ENCODE data around the gene RAB39A. TPM values are rescaled to one million over a fixed set of nuclear protein-coding genes. Genes with fewer than 3 reads are reported as not detected.

RAB39A gene
- total and polyA plus RNA-seq, 9 of the 15 experiments (the other 6 are each of a cell fraction or from before 2014, with no cell fraction given): not detected

DNA sequence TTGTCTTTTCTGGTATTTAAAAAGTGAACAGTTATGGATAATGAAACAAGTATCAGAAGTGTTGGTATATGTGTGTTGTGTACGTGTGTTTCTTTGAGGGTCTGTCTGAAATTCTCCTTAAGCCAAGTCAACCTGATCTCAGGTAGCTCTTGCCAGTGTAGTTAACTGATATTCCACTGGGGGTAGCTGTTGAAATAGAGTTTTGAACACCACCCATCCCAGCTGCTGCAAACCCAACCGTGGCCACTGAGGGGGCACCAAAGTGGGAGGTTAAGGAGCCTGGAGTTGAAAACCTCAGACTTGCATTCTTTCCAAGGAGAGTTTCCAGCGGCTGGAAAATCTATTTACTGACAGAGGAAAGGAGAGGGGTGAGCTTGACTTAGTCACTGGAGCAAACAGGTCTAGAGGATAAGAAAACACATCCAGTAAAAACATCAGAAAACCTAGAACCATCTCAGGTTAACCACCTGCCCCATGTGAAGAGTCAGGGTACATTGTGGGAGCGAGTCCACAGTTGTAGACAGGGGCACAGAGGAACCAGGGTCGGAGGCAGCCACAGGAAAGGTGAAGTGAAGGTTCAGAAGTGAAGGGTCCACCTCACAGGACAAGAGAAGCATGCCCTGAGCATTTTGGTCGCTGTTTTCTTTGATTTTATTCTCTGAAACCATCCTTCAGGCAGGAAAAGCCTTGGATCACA is 71.7 kb downstream of the RAB39A start (continued):
- TF ChIP-seq, protein P1, sequence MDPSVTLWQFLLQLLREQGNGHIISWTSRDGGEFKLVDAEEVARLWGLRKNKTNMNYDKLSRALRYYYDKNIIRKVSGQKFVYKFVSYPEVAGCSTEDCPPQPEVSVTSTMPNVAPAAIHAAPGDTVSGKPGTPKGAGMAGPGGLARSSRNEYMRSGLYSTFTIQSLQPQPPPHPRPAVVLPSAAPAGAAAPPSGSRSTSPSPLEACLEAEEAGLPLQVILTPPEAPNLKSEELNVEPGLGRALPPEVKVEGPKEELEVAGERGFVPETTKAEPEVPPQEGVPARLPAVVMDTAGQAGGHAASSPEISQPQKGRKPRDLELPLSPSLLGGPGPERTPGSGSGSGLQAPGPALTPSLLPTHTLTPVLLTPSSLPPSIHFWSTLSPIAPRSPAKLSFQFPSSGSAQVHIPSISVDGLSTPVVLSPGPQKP (CRISPR knock-in tag; IDR thresholded peaks at IDR 0.05): no peak
- TF ChIP-seq TAF9B (IDR thresholded peaks at IDR 0.05; ENCODE audit: partially characterized antibody): no peak
- no peak for TF ChIP-seq MEF2D (tag; conservative IDR thresholded peaks at IDR 0.05; ENCODE audit: low read depth)
- no peak for TF ChIP-seq ZNF699 (CRISPR knock-in tag; IDR thresholded peaks at IDR 0.05; ENCODE audit: insufficient replicate concordance)
- TF ChIP-seq HIVEP1 (CRISPR knock-in tag; IDR thresholded peaks at IDR 0.05): no peak
- TF ChIP-seq POLR2A (conservative IDR thresholded peaks at IDR 0.05): no peak
- TF ChIP-seq RBFOX2 (IDR thresholded peaks at IDR 0.05; ENCODE audit: low read depth, low read length): no peak
- no peak for TF ChIP-seq HDGF (IDR thresholded peaks at IDR 0.05)
- TF ChIP-seq SMARCB1 (IDR thresholded peaks at IDR 0.05; ENCODE audit: insufficient read length, low read depth): no peak
- TF ChIP-seq, protein P2, sequence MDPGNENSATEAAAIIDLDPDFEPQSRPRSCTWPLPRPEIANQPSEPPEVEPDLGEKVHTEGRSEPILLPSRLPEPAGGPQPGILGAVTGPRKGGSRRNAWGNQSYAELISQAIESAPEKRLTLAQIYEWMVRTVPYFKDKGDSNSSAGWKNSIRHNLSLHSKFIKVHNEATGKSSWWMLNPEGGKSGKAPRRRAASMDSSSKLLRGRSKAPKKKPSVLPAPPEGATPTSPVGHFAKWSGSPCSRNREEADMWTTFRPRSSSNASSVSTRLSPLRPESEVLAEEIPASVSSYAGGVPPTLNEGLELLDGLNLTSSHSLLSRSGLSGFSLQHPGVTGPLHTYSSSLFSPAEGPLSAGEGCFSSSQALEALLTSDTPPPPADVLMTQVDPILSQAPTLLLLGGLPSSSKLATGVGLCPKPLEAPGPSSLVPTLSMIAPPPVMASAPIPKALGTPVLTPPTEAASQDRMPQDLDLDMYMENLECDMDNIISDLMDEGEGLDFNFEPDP (CRISPR knock-in tag; IDR thresholded peaks at IDR 0.05): no peak
